Measurements from ENCODE around the gene PTGES2. TPM values are rescaled to one million over a fixed set of nuclear protein-coding genes. Genes with fewer than 3 reads are reported as not detected.

PTGES2 gene
- total RNA-seq, 3 donors from 2014 or later (not counting 1 experiment from before 2014, with no cell fraction given): 43.4 to 57.0 (median 53.3) TPM

Other genes with a start within 250 kb of the PTGES2 start
- 100 to 1,000 TPM; 120 to 148 (median 127) TPM for gene ST6GALNAC6, start 228.1 kb downstream of the PTGES2 start, total RNA-seq
- gene ST6GALNAC4, start 210.7 kb downstream of the PTGES2 start, total RNA-seq: 10 to 100 TPM; 18.8 to 33.0 (median 20.4) TPM
- gene PIP5KL1, start 197.0 kb downstream of the PTGES2 start, total RNA-seq: 1 to 10 TPM in 1 of 3 donors, under 1 TPM in 2; 0.52 to 1.4 (median 0.97) TPM
- 10 to 100 TPM; 22.9 to 31.4 (median 24.1) TPM for gene DPM2, start 189.9 kb downstream of the PTGES2 start, total RNA-seq
- gene EEIG1, start 146.7 kb downstream of the PTGES2 start, total RNA-seq: 10 to 100 TPM; 10.3 to 36.0 (median 28.2) TPM
- 10 to 100 TPM; 11.9 to 12.6 (median 12.1) TPM for gene NAIF1, start 60.4 kb downstream of the PTGES2 start, total RNA-seq
- gene SLC25A25, start 59.5 kb downstream of the PTGES2 start, total RNA-seq: 10 to 100 TPM; 16.8 to 19.1 (median 18.9) TPM
- under 1 TPM in 2 of 3 donors, not detected in 1; 0.82 to 0.99 TPM for gene LCN2, start 21.7 kb upstream of the PTGES2 start, total RNA-seq
- gene BBLN, start 32.5 kb upstream of the PTGES2 start, total RNA-seq: 10 to 100 TPM; 61.8 to 74.0 (median 69.3) TPM
- 100 to 1,000 TPM; 152 to 165 (median 159) TPM for gene CIZ1, start 63.8 kb upstream of the PTGES2 start, total RNA-seq
- gene DNM1, start 75.7 kb upstream of the PTGES2 start, total RNA-seq: 1 to 10 TPM; 1.4 to 8.1 (median 2.6) TPM
- 100 to 1,000 TPM in 1 of 3 donors, 10 to 100 TPM in 2; 78.0 to 101 (median 90.9) TPM for gene GOLGA2, start 148.3 kb upstream of the PTGES2 start, total RNA-seq
- 1 to 10 TPM; 6.3 to 9.3 (median 8.4) TPM for gene SWI5, start 148.5 kb upstream of the PTGES2 start, total RNA-seq
- 10 to 100 TPM in 2 of 3 donors, 1 to 10 TPM in 1; 8.8 to 12.0 (median 11.3) TPM for gene TRUB2, start 194.7 kb upstream of the PTGES2 start, total RNA-seq
- 10 to 100 TPM; 28.2 to 34.5 (median 30.4) TPM for gene COQ4, start 195.1 kb upstream of the PTGES2 start, total RNA-seq
- 10 to 100 TPM in 2 of 3 donors, 1 to 10 TPM in 1; 7.7 to 12.3 (median 11.2) TPM for gene SLC27A4, start 212.8 kb upstream of the PTGES2 start, total RNA-seq
- 10 to 100 TPM; 39.4 to 47.8 (median 46.7) TPM for gene URM1, start 243.6 kb upstream of the PTGES2 start, total RNA-seq